T47D (cell line): ENCODE results near the gene SWT1.

Source experiments
- DNase-seq, 2 experiments: peaks; one replicate each; pipeline versions ENCODE4 v3.0.0 to v3.0.0-alpha.2; 2011 to 2012; ENCODE audit warnings: low read depth in 1 of 2, low spot score in 1 of 2
- JUND ChIP-seq: IDR thresholded peaks from 2 replicates; pipeline ENCODE4 v1.6.1; 2012; ENCODE audit warnings: low read depth
- in situ Hi-C: cut with HindIII; loops from 2 replicates; pipeline ENCODE4 v1.10.0; 2016; ENCODE audit warnings: low sequenced_read_pairs, low pct_unique_long_range_greater_than_20kb

Gene SWT1

GRCh38 chr1:185263292-185263691 lies 106.3 kb downstream of the SWT1 start:
- in situ Hi-C loops, result no loop called here
- TF ChIP-seq JUND, result no peak
- no peak for DNase-seq

DNA sequence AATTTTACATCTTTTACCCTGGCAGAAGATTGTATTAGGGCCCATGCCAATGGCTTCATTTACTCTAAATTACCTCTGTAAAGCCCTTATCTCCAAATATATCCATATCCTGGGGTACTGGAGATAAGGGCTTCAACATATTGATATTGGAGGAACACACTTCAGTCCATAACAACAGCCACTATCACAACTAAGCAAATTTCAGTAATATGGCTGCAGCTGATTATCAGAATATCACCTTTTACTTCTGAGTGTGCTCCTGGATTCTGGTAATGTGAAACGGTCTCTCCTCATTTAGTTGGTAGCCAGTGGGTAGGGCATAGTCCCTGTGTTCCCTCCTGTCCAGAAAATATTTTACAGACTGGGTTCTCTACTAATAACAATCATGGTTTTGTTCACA lies 106.8 kb downstream of the SWT1 start:
- in situ Hi-C loops, result no loop called here
- TF ChIP-seq JUND, result no peak
- DNase-seq, result no peak

DNA sequence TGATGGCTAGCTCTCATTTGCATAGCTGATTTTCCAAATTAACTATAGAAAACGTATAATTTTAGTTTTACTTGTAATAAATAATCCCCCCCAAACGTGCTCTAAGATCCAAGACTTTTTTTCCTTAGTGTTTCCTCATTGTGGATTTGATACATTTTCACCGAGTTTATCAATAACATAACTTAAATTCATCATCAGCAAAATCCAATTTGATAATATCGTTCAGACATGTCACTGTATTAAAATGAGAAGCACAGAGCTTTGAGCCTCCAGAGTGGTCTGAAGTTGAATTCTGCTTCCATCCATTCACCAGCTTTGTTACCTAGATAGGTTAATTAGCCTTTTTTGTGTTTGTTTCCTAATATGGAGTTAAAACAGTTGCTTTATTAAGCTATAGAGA lies 108.3 kb downstream of the SWT1 start:
- TF ChIP-seq JUND, result no peak
- in situ Hi-C loops, result no loop called here
- DNase-seq, result no peak

- DNase-seq, result no peak
- in situ Hi-C loops, result no loop called here
- TF ChIP-seq JUND, result no peak
Observed at GRCh38 chr1:185267301-185267700, 110.3 kb downstream of the SWT1 start.

- in situ Hi-C loops, result no loop called here
- TF ChIP-seq JUND, result no peak
Observed at GRCh38 chr1:185267701-185268100, 110.7 kb downstream of the SWT1 start.

DNA sequence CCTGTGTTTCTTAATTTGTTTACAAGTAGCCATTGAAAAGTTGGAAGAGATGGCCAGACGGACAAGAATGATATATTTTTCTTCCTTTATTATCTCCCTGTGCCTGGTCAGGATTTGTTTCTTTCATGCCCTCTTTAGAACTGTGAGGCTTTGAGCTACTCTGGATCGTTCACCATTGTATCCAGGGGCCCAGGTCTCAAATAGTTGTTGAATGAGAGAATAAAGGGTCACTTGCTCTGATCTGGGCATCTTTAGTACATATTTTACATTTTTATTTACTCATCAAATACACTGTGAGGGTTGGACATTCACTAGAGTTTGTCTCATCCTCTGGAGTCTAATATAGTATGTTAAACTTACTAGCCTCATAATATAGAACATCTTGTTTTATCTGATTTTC lies 111.4 kb downstream of the SWT1 start:
- in situ Hi-C loops, result no loop called here
- DNase-seq, result no peak
- TF ChIP-seq JUND, result no peak

More at GRCh38 chr1:185267701-185268100, 110.7 kb downstream of the SWT1 start:
- DNase-seq, result no peak

- in situ Hi-C loops, result no loop called here
- no peak for DNase-seq
- no peak for TF ChIP-seq JUND
Observed at GRCh38 chr1:185271921-185272320, 115.0 kb downstream of the SWT1 start.

DNA sequence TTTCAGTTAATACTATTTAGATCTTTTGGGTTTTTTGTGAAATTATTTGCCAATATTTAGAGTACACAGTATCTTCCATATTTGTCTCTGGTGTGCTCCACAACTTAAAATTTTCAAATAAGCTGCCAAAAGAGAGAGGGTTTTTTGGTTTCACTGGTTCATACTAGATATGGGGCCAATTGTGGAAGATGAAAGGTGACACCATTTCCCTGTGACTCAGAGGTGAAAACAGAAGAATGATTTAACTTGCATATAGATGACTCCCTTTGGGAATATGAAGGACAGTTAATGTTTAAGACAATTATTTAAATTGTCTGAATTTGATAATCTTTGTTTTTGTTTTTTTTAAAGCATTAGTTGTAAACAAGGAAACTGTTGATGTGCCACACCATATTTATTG lies 122.6 kb downstream of the SWT1 start:
- in situ Hi-C loops, result no loop called here
- no peak for DNase-seq
- TF ChIP-seq JUND, result no peak

DNA sequence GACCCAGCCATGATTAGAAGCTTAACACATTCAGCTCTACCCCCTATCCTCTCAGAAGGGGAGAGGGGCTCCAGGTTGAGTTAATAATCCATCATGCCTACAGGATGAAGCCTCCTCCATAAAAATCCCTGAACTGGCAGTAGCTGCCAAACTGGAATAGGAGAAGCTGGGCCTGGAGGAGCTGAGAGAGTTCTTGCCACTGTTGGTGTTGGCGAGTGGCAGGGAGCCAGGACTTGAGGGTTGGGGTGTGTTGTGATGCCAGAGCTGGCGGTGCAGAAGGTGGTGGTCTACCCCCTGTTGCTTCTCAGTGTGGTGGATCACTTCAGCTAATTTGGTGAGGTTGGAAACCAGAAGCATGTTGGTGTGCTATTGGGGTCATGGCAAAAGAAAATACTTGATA lies 123.6 kb downstream of the SWT1 start:
- no peak for DNase-seq
- no peak for TF ChIP-seq JUND
- in situ Hi-C loops, result no loop called here

- in situ Hi-C loops, result no loop called here
- TF ChIP-seq JUND, result no peak
- no peak for DNase-seq
Observed at GRCh38 chr1:185281245-185281644, 124.3 kb downstream of the SWT1 start.

DNA sequence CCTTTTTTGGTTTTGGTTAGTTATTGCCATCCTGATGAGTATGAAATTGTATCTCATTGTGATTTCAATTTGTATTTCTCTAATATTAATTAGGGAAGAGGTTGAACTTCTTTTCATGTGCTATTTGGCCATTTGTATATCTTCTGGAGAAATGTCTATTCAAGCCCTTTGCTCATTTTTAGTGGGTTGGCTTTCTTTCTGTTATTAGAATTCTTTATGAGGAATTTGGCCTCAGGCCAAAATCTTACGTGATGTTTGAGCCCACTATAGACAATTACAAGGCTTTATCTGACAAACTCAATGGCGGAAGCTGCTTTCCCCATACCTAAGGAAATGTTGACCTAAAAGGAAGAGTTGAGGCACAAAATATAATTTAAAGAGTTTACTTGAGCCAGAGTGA lies 127.1 kb downstream of the SWT1 start:
- DNase-seq, result no peak
- no peak for TF ChIP-seq JUND
- in situ Hi-C loops, result no loop called here

- in situ Hi-C loops, result no loop called here
- TF ChIP-seq JUND, result no peak
- DNase-seq, result no peak
Observed at GRCh38 chr1:185284533-185285276, 127.7 kb downstream of the SWT1 start.

DNA sequence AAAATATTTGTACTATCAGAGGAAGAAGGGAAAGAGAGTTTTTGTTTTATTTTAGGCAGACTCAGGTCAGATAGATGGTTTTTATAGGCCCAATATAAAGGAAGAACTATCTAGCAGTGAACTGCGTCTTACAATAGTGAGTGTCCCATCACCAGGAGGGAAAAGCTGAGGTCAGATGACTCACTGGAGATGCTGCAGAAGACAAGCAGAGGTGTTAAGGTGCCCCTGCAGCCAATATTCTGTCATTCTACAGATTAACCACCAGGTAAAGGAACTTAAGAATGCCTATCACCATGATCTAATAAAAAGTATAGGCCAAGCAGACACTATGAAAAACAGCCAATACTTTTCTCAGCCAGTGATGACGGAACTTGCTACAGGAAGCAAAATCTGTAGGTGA lies 130.5 kb downstream of the SWT1 start:
- no peak for TF ChIP-seq JUND
- in situ Hi-C loops, result no loop called here
- DNase-seq, result no peak

DNA sequence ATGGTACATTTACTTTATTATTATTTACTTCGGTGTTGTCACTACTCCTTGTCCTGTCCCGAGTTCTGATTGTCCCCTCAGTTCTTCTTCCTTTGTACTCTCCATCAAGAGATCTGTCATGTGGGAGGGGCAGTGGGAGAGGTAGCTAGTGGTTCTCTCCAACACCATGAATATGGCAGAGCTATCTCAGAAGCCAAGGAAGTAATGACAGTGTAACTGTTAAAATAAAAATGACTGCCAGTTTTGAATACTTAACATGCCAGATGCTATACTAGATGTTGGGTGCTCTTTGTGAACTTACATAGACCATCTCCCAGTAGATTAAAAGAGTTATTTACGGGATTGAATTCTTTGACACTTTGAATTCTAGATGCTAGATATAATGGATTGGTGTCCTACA lies 131.5 kb downstream of the SWT1 start:
- in situ Hi-C loops, result no loop called here
- no peak for TF ChIP-seq JUND
- no peak for DNase-seq
